ENCODE measurements around the gene MMP17.
"Not testable (repeated sequence)": the region's sequence is repeated elsewhere in the genome, so short reads cannot be mapped to it uniquely, and the experiment has no call there.

MMP17 gene

DNA sequence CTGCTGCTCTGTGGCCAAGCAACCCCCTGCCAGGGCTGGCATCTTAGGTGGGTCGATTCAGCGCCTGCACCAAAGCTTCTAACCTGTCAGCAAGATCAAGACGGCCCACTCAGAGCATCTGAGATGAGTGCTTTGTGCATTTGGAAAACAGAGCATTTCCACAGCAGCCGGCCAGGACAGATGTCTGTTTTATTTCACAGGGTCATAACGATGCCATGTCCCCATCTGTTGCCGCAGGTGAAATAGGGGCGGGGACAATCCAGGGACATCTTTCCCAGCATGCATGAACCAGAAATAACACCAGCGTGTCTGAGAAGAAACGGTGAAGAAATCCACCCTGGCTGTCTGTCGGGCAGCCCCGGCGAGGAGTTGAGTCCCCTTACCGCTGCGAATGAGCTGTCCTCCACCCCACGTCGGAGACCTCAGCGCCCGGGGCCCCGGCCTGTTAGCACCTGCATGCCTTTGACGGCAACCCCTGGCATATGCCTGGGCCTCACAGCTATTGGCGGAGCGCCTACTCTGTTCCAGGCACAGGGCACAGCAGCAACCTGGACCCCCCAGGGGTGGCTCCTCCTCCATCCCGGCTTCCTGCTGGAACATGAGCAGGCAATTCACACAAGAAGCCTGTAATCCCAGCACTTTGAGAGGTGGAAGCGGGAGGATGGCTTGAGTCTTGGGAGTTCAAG is 35.7 kb downstream of the MMP17 start:
- Histone ChIP-seq H3K27me3 (ENCODE audit: control insufficient read depth, insufficient read depth, low read length) (no peaks in the 10 kb centered on the region), H3K9me3 (ENCODE audit: control insufficient read depth, low read depth, low read length) (no peaks in the 10 kb centered on the region), H3K9ac (ENCODE audit: low read length) (no peak overlapping the region), H3K36me3 (ENCODE audit: control insufficient read depth, low read depth, low read length) (no peaks in the 10 kb centered on the region), H3K4me3 (ENCODE audit: low read length) (no peak overlapping the region), H3K4me1 (ENCODE audit: control insufficient read depth, low read depth, low read length) (peaks cover 6% of the 10 kb centered on the region), H3K27ac (ENCODE audit: low read length) (no peak overlapping the region)

DNA sequence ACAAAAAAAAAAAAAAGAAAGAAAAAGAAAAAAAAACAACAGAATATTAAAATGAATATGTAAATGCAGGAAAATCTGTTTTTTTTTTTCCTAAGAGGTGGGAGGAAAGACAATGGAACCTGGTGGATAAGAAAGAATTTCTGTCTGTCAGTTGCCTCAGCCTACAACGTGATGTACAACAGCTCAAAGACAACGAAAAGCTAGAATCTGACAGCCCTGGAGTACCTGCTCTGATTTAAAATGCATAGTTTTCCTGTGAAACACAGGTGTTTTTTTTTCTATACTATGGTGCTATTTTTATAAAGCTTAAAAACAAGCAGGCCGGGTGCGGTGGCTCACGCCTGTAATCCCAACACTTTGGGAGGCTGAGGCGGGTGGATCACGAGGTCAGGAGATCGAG is 36.3 kb downstream of the MMP17 start:
- Histone ChIP-seq H3K9ac (ENCODE audit: low read length) (no peak overlapping the region), H3K36me3 (ENCODE audit: control insufficient read depth, low read depth, low read length) (no peaks in the 10 kb centered on the region), H3K27ac (ENCODE audit: low read length) (no peak overlapping the region), H3K4me1 (ENCODE audit: control insufficient read depth, low read depth, low read length) (peaks cover 6% of the 10 kb centered on the region), H3K27me3 (ENCODE audit: control insufficient read depth, insufficient read depth, low read length) (no peaks in the 10 kb centered on the region), H3K9me3 (ENCODE audit: control insufficient read depth, low read depth, low read length) (no peaks in the 10 kb centered on the region), H3K4me3 (ENCODE audit: low read length) (no peak overlapping the region)

- no peak overlapping the region for H3K27ac ChIP-seq (ENCODE audit: low read length)
- H3K4me3 ChIP-seq (ENCODE audit: low read length), result no peak overlapping the region
- H3K9me3 ChIP-seq (ENCODE audit: control insufficient read depth, low read depth, low read length), result no peaks in the 10 kb centered on the region
- no peak overlapping the region for H3K9ac ChIP-seq (ENCODE audit: low read length)
- no peaks in the 10 kb centered on the region for H3K36me3 ChIP-seq (ENCODE audit: control insufficient read depth, low read depth, low read length)
- peaks cover 6% of the 10 kb centered on the region for H3K4me1 ChIP-seq (ENCODE audit: control insufficient read depth, low read depth, low read length)
- no peaks in the 10 kb centered on the region for H3K27me3 ChIP-seq (ENCODE audit: control insufficient read depth, insufficient read depth, low read length)
Observed at GRCh38 chr12:131865180-131865875, 37.1 kb downstream of the MMP17 start.

DNA sequence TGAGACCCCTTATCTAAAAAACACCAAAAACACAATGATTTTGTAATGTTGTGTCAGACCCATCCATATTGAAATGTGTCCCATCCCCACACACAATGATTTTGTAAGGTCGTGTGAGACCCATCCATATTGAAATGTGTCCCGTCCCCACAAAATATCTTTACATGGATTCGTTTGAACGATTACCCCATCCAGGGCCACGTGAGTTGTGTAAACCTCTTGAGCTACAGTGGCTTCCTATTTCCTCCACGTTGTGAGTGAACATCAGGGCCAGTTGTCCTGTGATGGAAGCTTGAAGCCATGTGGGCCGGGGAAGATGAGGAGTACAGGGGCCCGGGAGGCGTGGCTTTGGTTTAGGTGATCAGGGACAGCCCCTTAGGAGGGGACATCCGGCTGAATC is 39.3 kb downstream of the MMP17 start:
- Histone ChIP-seq H3K9ac (ENCODE audit: low read length) (no peak overlapping the region), H3K27ac (ENCODE audit: low read length) (no peak overlapping the region), H3K4me1 (ENCODE audit: control insufficient read depth, low read depth, low read length) (peaks cover 3% of the 10 kb centered on the region)

GRCh38 chr12:131867891-131868675 is 39.9 kb downstream of the MMP17 start:
- no peak overlapping the region for H3K27ac ChIP-seq (ENCODE audit: low read length)
- H3K36me3 ChIP-seq (ENCODE audit: control insufficient read depth, low read depth, low read length), result no peaks in the 10 kb centered on the region
- H3K4me1 ChIP-seq (ENCODE audit: control insufficient read depth, low read depth, low read length), result no peaks in the 10 kb centered on the region
- H3K4me3 ChIP-seq (ENCODE audit: low read length), result no peak overlapping the region
- H3K9me3 ChIP-seq (ENCODE audit: control insufficient read depth, low read depth, low read length), result no peaks in the 10 kb centered on the region
- no peaks in the 10 kb centered on the region for H3K27me3 ChIP-seq (ENCODE audit: control insufficient read depth, insufficient read depth, low read length)
- no peak overlapping the region for H3K9ac ChIP-seq (ENCODE audit: low read length)

More for the DNA sequence above, 39.3 kb downstream of the MMP17 start:
- Histone ChIP-seq H3K36me3 (ENCODE audit: control insufficient read depth, low read depth, low read length) (no peaks in the 10 kb centered on the region), H3K9me3 (ENCODE audit: control insufficient read depth, low read depth, low read length) (no peaks in the 10 kb centered on the region), H3K27me3 (ENCODE audit: control insufficient read depth, insufficient read depth, low read length) (no peaks in the 10 kb centered on the region), H3K4me3 (ENCODE audit: low read length) (no peak overlapping the region)

DNA sequence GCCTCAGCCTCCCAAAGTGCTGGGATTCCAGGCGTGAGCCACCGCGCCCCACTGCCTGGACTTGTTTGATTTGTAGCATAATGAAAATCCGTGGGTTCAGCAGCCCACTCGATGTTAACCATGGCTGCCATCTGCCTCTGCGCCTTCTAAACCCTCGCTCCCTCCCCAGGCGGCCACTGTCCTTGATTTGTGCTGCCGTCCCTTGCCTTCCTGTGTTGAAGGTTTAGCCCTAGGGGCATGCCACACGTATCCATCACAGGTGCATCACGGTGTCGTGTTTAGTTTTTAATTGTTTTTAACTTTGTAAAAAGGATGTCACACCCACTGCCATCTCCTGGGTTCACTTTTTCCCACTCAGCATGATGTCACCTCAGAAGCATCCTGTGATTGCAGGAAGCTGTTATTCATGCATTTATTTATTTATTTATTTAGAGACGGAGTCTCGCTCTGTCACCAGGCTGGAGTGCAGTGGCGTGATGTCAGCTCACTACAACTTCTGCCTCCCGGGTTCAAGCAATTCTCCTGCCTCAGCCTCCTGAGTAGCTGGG is 41.8 kb downstream of the MMP17 start:
- Histone ChIP-seq H3K9ac (ENCODE audit: low read length) (no peak overlapping the region), H3K4me3 (ENCODE audit: low read length) (no peak overlapping the region), H3K36me3 (ENCODE audit: control insufficient read depth, low read depth, low read length) (no peaks in the 10 kb centered on the region), H3K4me1 (ENCODE audit: control insufficient read depth, low read depth, low read length) (no peaks in the 10 kb centered on the region), H3K27me3 (ENCODE audit: control insufficient read depth, insufficient read depth, low read length) (no peaks in the 10 kb centered on the region), H3K9me3 (ENCODE audit: control insufficient read depth, low read depth, low read length) (no peaks in the 10 kb centered on the region), H3K27ac (ENCODE audit: low read length) (no peak overlapping the region)

DNA sequence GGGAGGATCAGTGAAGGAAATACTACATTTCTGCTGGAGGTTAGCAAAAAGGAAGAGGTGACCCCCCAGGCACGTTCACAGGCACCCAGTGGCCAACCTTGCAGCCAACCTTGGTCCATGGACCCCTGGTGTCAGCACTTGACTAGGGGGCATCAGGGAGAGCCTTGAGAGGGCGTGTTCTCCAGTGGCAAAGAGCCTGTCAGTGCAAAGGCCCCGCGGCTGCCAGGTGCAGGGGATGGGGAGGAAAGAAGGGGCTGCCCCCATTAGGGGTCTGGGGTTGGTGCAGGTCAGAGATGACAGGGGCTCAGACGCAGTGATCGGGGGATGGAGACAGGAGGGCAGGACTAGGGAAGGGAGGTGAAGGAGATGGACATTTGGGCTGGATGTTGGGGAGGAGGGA is 43.5 kb downstream of the MMP17 start:
- H3K9ac ChIP-seq (ENCODE audit: low read length), result no peak overlapping the region
- H3K4me1 ChIP-seq (ENCODE audit: control insufficient read depth, low read depth, low read length), result no peaks in the 10 kb centered on the region
- no peak overlapping the region for H3K4me3 ChIP-seq (ENCODE audit: low read length)
- no peaks in the 10 kb centered on the region for H3K27me3 ChIP-seq (ENCODE audit: control insufficient read depth, insufficient read depth, low read length)
- H3K9me3 ChIP-seq (ENCODE audit: control insufficient read depth, low read depth, low read length), result no peaks in the 10 kb centered on the region
- H3K36me3 ChIP-seq (ENCODE audit: control insufficient read depth, low read depth, low read length), result no peaks in the 10 kb centered on the region
- H3K27ac ChIP-seq (ENCODE audit: low read length), result no peak overlapping the region

DNA sequence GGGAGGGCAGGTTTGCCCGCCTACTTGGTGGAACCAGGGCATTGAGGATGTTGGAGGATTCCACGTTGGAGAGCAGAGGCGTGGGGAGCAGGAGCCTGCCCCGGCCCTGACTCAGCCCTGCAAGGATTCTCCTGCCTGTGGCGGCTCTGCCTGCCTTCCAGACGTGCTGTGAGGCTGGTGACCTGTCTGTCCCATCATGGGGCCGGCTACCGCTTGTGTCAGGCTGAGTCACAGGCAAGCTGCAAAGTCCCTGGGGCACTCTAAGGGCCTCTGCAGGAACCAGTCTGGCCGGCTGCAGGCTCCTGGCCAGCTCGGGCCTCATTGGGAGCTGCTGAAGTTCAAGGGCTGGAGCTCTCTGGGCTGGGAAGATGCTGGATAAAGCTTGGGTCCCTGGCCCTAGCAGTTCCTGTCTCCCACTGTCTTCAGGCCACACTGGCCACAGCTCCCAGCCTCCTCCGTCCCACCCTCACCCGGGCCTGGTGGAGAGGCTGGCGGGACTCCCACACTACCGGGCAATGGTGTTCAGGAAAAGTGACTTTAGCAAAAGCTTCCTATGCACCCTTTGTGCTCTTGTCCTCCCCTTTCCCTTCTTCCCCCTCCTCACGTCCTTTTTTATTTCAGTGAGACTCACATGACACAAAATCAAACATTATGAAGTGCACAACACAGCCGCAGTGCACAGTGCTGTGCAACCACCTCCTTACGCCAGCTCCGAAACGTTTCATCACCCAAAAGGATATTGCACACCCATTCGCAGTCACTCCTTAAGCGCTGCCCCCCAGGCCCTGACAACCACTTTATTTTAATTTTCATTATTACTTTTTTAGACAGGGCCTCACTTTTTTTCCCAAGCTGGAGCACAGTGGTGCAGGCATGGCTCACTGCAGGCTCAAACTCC is 44.2 kb downstream of the MMP17 start:
- Histone ChIP-seq H3K27ac (ENCODE audit: low read length) (no peak overlapping the region), H3K27me3 (ENCODE audit: control insufficient read depth, insufficient read depth, low read length) (no peaks in the 10 kb centered on the region), H3K9ac (ENCODE audit: low read length) (no peak overlapping the region), H3K9me3 (ENCODE audit: control insufficient read depth, low read depth, low read length) (no peaks in the 10 kb centered on the region), H3K4me3 (ENCODE audit: low read length) (no peak overlapping the region), H3K4me1 (ENCODE audit: control insufficient read depth, low read depth, low read length) (no peaks in the 10 kb centered on the region), H3K36me3 (ENCODE audit: control insufficient read depth, low read depth, low read length) (no peaks in the 10 kb centered on the region)

GRCh38 chr12:131873293-131873692 is 45.1 kb downstream of the MMP17 start:
- Histone ChIP-seq H3K27ac (ENCODE audit: low read length) (no peak overlapping the region), H3K9me3 (ENCODE audit: control insufficient read depth, low read depth, low read length) (no peaks in the 10 kb centered on the region)

GRCh38 chr12:131874972-131875371 is 46.8 kb downstream of the MMP17 start:
- H3K27me3 ChIP-seq (ENCODE audit: control insufficient read depth, insufficient read depth, low read length); H3K9me3 ChIP-seq (ENCODE audit: control insufficient read depth, low read depth, low read length); H3K9ac ChIP-seq (ENCODE audit: low read length); H3K36me3 ChIP-seq (ENCODE audit: control insufficient read depth, low read depth, low read length); H3K4me3 ChIP-seq (ENCODE audit: low read length); H3K27ac ChIP-seq (ENCODE audit: low read length): not testable (repeated sequence)
- H3K4me1 ChIP-seq (ENCODE audit: control insufficient read depth, low read depth, low read length), result peaks cover 12% of the 10 kb centered on the region

More at GRCh38 chr12:131873293-131873692, 45.1 kb downstream of the MMP17 start:
- Histone ChIP-seq H3K36me3 (ENCODE audit: control insufficient read depth, low read depth, low read length) (no peaks in the 10 kb centered on the region), H3K4me3 (ENCODE audit: low read length) (no peak overlapping the region), H3K27me3 (ENCODE audit: control insufficient read depth, insufficient read depth, low read length) (no peaks in the 10 kb centered on the region), H3K4me1 (ENCODE audit: control insufficient read depth, low read depth, low read length) (peaks cover 4% of the 10 kb centered on the region), H3K9ac (ENCODE audit: low read length) (no peak overlapping the region)

GRCh38 chr12:131877216-131877615 is 49.0 kb downstream of the MMP17 start:
- H3K9me3 ChIP-seq (ENCODE audit: control insufficient read depth, low read depth, low read length); H3K27me3 ChIP-seq (ENCODE audit: control insufficient read depth, insufficient read depth, low read length); H3K9ac ChIP-seq (ENCODE audit: low read length); H3K4me3 ChIP-seq (ENCODE audit: low read length); H3K27ac ChIP-seq (ENCODE audit: low read length); H3K36me3 ChIP-seq (ENCODE audit: control insufficient read depth, low read depth, low read length): not testable (repeated sequence)
- peaks cover 12% of the 10 kb centered on the region for H3K4me1 ChIP-seq (ENCODE audit: control insufficient read depth, low read depth, low read length)

All from iPS-18a (cell line).